Left kidney (tissue), 2 donors: ENCODE results near the gene SMIM7. TPM values are rescaled to one million over a fixed set of nuclear protein-coding genes. Genes with fewer than 3 reads are reported as not detected.
"Not testable (repeated sequence)": the region's sequence is repeated elsewhere in the genome, so short reads cannot be mapped to it uniquely, and the experiment has no call there.

Experiments used
- DNase-seq: peaks from one replicate; pipeline ENCODE4 v3.0.0-alpha.2; 2013
- polyA plus RNA-seq: library from polyadenylated mRNA; unstranded; fragments of 120-200 nt; gene quantifications from one replicate; pipeline ENCODE4 v1.2.1, GENCODE V29; 2013; ENCODE audit not compliant: insufficient read length

The SMIM7 gene
- polyA plus RNA-seq, 1 donor = 108 TPM

DNA sequence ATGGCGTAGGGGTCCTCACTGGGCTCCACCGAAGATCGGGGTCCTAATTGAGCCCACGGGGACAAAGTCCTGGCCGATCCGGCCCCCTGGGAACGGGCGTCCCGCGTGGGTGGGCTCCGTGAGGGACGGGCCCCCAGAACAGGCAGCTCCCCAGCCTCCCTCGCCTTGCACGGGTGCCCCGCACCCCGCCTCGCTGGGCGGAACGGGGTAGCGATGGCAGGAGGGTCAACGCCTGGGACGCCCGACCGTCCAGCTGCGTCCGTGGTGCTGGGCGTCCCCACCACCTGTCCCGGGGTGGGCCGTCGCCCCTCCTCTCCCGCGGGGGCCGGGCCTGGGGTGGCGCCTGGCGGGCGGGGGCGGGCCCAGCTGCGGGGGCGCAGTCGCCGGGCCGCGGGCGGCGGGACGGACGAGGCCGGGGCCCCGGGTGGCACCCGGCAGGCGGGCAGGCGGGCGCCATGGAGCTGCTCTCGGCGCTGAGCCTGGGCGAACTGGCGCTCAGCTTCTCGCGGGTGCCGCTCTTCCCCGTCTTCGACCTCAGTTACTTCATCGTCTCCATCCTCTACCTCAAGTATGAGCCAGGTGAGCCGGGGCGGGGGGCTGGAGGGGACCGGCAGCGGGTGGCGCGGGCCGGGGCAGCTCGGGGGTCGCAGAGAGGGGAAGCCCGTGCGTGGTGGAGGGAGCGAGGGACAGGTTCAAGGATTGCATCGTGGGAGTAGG lies 977 bp upstream of the SMIM7 start, which contains the start of gene TMEM38A:
Gene TMEM38A, plus strand, starts transcription at position 377 of the 717 bp plus-strand sequence. Its CDS starts 79 bp downstream, at position 456.
- DNase-seq = no peak

DNA sequence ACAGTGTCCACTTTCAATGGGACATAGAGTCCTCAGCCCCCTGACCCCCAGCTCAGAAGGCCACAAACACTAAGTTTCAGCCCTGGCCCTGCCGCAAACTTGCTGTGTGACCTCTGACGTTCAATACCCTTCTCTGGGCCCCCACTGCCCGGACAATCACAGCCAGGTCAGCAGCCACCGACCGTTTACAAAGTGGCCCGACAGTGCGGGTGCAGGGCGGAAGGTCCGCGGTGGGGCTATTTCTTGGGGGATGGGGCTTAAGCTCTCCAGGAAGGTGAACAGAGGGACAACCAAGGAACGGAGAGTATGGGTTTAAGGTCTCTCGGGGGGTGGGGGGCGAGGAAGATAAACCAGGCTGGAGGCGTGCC lies 496 bp downstream of the SMIM7 start:
- DNase-seq = no peak

DNA sequence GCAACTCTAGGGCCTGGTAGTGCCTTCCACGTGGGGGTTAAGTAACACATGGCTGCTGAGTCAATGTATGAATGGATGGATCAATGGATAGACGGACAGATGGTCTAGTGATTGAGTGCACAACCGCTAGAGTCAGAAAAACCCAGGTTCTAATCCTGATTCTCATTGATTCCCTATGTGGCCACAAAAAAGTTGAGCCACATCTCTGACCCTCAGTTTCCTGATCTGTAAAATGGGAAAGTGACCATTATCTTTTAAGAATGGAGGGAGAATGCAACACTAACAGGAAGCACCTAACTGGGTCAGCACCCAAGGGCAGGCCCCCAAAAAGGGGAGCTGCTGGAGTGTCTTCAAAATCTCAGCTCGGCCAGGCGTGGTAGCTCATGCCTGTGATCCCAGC lies 2.6 kb downstream of the SMIM7 start:
- DNase-seq = no peak

DNA sequence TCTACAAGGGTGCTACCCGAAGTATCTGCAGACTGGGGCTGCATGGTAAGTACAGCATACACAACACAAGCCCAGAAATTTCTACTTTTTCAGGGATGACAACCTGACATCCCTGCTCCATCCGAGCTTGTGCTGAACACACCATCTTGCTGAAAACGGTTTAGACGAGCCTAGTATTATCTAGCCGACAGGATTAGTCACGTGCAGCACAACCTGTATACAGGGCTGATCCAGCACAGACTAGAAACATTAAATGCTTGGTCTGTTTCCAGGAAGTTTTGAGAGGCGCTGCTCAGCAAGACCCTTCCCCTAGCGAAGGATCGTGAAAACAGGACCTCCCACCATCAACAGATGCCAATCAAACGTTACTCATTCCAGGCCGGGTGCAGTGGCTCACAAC lies 4.2 kb downstream of the SMIM7 start:
- no peak for DNase-seq

DNA sequence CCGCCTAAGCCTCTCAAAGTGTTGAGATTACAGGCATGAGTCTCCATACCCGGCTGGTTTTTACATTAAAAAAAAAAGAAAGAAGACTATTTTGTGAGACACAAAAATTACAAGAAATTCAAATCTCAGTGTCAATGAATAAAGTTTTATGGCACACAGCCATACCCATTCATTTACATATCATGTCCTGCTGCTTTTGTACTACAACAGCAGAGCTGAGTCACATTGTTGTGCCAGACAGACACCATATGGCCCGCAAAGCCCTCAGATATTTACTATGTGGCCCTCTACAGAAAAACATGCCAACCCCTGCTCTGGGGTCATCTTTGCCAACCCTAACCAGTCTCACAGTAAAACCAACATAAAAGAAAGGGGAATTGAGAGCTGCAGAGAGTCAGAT lies 5.3 kb downstream of the SMIM7 start:
- no peak for DNase-seq

DNA sequence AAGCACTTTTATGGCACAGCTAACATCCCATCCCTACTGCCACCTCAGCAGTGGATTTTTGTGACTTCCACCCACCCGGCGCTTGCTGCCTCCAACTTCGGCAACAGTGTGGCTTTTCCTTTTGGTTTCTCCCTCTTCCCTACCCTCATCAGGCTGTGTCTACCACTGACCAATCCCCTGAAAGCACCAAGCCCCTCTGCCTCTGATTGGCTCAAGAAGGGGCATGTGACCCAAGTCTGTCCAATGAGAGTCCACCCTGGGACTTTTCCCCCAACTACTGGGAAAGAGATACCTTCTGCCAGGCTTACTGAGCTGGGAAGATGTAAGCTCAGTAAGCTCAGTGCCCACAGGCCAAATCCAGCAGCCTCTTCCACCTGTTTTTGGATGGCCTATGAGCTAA lies 5.8 kb downstream of the SMIM7 start:
- no peak for DNase-seq

DNA sequence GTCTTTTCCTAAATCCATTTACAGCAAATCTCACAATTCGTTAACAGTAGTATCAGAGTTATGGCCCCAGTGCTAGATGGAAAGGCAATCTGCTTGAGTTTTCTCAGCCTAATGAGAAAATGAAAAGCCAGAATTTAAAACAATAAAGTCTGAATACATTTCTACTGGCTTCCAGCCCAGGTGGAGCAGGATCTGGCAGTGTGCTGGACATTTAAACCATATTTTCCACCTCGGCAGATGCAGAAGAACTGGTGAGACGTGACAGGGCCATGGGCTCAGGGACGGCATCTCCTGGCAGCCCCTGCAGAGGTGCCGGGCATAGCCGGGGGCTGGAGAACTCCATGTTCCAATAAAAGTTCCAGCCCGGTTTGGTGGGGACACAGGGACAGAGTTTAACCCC lies 7.1 kb downstream of the SMIM7 start:
- no peak for DNase-seq

DNA sequence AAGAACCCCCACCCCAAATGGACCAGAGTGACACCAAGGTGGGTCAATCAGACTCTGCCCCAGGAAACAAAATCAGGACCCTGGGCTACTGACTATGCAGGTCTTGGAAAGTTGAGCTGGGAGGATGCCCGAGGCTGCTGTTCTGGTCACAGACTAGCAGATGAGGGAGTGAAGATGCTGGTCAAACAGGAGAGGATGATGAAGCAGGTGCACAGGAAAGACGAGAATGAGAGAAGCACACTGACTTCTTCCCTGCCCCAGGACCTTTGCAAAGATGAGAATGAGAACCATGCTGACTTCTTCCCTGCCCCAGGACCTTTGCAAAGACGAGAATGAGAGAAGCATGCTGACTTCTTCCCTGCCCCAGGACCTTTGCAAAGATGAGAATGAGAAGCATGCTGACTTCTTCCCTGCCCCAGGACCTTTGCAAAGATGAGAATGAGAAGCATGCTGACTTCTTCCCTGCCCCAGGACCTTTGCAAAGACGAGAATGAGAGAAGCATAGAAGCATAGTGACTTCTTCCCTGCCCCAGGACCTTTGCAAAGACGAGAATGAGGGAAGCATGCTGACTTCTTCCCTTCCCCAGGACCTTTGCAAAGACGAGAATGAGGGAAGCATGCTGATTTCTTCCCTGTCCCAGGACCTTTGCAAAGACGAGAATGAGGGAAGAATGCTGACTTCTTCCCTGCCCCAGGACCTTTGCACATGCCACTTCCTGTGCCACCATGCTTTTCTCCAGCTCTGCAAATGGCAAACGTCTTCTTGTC lies 8.3 kb downstream of the SMIM7 start:
- not testable (repeated sequence) for DNase-seq

DNA sequence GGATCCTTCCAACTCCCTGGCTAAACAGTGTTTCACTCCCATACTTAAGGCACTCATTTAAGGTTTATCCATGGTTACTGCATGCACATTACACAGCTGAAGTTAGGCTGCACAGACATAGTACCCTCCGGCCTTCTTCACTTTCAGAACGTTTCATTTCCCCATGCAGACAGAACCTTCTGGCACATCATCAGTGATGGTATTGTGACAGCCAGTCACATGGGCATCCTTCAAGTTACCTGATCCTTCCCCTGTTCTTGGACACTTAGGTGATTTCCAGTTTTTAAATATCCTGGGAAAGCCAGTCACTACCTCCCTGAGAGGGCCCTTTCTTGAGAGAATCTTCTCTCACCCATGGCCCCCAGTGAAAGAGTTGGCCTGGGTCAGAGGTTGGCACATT lies 9.1 kb downstream of the SMIM7 start:
- DNase-seq = no peak

DNA sequence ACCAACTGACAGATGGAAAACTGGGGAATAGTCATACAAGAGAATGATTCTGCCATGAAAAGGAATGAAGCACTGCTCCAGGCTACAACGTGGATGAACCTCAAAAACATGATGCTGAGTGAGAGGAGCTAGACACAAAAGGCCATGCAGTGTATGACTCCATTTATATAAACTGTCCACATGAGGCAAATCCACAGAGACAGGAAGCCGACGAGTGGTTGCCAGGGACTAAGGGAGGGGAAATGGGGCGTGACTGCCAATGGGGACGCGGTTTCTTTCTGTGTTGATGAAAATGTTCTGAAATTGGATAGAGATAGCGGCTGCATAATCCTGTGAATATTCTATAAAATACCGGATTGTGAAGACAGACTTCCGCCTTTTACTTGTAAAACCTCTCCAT lies 10.2 kb downstream of the SMIM7 start:
- no peak for DNase-seq

DNA sequence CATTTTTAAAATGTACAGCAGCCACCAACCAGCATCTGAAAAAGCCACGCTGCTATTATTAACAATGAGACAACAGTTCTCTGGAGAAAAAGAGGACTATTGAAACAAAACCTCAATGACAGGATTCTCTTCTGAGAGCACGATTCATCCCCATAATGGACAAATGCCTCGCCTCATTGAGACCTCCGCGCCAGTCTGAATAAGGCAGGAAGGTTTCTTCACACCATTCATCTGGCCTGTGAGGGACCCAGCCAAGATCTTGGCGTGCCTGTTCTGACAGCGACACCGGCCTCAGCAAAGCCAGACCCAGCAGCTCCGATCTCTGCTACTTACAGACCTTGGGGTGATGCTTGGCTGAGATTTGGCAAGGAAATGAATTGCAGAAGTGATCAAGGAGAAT lies 14.8 kb downstream of the SMIM7 start:
- no peak for DNase-seq

DNA sequence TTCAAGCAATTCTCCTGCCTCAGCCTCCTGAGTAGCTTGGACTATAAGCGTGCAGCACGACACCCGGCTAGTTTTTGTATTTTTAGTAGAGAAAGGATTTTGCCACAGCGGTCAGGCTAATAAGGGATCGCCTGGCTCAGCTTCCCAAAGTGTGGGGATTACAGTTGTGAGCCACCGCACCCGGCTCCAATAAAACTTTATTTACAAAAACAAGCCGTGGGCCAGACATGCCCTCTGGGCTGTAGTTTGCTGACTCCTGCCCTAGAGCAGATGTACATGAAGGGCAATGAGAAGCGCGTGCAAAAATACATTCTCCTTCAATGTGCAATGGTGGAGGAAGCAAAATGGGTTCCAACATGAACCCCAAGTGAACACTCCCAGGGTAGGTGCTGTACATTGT lies 18.2 kb downstream of the SMIM7 start:
- DNase-seq = no peak

DNA sequence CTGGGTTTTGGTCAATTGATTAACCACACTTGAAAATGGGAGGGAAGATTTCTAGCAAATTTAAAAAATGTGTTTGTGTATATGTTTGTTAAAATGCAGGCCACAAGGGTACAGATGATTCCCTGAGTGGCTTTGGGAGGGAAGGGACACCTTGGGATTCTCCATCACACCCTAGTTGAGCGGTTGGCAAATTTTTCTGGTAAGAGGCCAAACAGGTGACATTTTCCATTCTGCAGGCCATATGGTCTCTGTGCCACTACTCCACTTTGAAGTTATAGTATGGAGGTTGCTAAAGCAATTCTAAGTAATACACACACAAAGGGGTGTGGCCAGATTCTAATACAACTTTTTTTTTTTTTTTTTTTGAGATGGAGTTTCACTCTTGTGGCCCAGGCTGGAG lies 19.0 kb downstream of the SMIM7 start:
- no peak for DNase-seq

DNA sequence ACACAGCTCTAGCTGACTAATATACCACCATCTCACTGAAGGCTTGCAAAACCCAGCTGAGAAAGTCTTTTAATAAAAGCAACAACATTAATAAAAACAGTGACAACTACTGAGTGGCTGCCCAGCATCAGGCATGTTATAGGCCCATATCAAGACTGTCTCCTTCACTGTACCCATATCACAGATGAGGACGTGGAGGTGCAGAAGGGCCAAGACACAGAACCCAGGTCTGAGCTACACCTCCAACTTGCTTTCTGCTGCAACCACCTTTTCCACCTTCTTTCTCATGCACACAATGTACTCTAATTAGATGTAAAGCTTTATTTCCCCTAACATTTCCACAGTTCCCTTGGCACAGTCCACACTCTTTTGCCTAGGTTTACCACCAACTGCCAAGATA lies 21.3 kb downstream of the SMIM7 start:
- DNase-seq = no peak

DNA sequence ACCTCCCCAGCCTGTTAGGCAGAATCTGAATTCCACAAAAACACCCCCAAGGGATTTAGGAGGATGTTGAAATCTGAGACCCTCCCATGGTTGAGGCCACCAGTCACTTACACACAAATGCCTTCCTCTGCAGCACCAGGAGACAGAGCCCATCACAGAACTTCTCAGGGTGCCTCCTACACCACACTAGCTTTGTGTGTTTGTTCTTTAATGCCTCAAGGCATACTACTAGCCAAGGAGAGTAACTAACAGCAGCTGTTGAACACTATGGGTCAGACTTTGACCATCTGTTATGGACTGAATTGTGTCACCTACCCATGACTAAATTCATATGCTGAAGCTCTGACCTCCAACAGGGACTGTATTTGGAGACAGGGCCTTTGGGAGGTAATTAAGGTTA lies 22.4 kb downstream of the SMIM7 start:
- DNase-seq = no peak

DNA sequence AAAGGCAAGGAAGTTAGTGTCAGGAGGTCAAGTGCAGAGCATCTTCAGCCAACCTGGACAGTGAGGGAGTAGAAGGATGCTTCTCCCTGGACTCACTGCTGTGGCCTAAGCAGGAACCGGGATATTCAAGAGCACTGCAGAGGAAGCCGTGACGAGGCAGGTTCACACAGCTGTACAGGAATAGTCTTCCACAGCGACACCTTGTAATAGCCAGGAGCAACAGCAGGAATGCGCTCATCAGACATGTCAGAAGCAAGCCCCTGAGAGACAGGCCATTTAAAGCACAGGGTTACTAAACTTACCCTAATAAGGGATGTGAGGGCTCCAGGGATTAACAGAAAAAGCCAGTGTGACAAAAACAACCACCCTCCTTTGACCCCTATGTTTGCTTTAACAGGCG lies 28.5 kb downstream of the SMIM7 start:
- DNase-seq = no peak

DNA sequence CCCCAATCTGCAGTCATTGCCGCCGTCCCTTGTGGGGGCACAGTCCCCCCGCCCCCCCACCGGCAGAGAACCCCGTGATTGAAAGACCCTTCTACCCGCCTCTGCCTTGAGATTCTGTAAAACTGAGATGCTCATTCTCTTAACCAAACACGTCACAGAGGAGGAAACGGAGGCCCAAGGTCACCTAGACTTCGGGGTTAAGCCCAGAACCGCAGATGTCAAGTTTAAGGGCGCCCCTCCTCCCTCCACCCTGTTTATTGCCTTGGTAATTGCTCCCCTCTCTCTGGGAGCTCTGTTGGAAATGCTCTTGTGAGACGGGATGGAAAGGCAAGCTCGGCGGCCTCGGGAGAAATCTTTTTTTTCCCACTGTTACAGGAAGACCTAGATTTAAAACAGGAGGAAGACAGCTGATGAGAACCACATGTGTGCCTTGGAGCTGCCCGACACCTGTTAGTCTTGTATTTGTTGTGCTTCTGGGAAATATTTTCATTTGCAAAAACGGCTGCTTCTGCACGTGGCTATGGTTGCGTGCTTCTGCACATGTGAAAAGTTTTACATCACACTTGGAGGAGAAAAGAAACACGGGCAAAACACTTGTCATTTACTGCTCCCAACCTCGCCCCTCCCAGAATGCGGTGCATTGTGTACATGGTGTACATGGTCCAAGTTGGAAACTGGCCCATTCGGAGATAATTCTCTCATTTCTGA lies 30.8 kb downstream of the SMIM7 start:
- DNase-seq = peak; percentile 22

DNA sequence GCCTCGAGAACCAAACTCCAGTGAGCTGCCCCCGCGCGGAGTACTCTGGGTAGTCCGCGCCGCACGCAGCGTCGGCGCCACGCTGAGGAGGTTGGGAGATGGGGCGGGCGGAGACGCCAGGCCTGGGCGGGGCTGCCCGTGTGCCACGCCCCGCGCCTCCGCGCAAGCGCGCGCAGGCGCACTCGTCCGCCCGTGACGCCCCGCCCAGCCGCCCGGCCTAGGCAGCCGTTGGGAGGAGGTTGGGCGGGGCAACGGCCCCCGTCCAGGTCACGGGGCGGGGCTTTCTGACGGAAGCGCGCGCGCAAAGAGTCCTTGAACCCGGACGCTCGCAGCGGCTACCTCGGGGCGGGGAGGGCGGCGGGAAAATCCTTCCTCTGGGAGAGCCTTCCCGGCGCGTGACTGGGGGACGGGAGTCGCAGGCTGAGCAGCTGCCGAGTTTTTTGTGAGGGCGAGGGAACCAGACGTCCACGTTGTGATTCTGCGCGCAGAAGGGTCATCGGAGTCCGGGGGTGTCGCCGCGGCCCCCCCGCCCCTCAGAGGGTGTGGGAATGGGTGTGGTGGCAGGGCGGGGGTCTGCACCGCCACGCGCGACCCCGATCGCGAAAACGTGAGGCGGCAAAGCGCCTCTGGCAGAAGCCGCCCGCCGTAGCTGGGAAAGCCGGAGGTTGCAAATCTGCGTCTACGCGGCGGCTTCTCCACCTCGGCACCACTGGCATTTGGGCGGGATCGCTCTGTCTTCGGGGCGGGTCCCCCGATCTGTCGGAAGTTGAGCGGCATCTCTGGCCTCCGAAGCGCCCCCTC lies 31.6 kb downstream of the SMIM7 start, which contains the start of gene MED26:
Gene MED26, minus strand, starts transcription at position 22 of the 801 bp plus-strand sequence. CDS start 261 bp downstream, outside the sequence.
- DNase-seq = peak; percentile 94

DNA sequence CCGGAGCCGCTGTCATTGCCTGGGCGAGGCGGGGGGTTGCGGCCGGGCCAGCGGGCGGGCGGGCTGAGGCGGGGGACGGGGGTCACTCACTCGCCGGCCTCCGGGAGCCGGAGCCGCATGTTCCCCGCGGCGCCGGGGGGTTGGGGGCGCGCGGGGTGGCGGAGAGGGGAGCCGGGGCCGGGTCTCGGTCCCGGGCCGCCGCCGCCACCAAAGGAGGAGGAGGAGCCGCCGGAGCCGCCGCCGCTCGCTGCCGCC lies 32.1 kb downstream of the SMIM7 start:
- no peak for DNase-seq

DNA sequence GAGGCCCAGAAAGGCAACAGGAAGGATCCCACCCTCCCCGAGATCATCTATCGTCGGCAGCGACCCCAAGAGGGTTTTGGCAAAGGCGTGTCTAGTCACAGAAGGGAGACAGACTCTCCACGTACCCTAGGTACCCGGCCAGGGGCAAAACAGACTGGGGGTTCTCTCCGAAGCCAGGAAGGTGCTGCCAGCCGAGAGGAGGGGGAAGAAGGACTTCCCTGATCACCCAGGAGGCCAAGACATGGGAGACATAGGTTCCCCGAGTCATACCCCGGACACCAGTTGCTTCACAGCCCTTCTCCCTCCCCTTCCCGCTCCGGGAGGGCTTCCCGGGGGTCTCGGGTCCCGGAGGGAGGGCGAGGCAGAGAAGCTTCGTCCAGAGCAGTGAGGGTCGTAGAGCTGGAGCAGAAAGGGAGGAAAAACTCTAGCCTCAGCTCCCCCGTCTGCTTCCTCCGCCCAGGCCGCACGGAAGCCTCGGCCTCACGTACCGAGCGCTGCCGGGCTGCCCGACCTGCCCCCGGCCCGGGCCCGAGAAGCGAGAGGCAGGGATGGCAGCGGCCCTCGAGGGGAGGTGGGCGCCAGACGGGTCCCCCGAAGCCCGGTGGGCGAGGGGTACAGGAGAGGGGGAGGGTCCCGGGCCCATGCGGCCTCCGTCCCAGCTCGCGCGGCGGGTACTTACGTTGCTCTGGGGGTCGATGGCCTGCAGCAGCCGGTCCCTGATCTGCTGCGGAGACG lies 32.6 kb downstream of the SMIM7 start:
- DNase-seq = no peak

DNA sequence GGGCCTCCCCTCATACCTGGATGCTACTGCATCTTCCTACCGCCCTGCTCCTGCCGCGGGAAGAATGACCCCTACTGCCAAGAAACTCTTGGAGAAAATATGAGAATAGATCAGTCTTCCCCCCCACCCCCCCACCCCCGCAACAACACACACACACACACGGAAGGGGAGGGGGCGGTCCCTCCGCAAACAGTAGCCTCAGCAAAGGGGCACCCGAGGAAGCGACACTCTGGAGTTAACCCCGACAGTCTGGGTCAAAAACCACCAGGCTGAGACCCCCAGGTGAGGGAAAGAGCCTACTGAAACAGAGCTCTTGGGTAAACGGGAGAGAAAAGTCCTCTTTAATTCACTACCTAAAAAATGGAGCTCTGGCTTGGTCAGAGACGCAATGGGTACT lies 33.1 kb downstream of the SMIM7 start:
- no peak for DNase-seq
